GM12878 (cell line): ENCODE results near the gene PISD. TPM values are rescaled to one million over a fixed set of nuclear protein-coding genes. Genes with fewer than 3 reads are reported as not detected.

Source experiments
- ATAC-seq: fragments of 200-7000 bp; cut with Tn5 transposase; 3 replicates; pipeline ENCODE4 v1.9.1; 2020; ENCODE audit warnings: mild to moderate bottlenecking, moderate library complexity
- BruUV-seq: library from RNA; stranded (reverse); fragments of 400-500 nt; replicated peaks from 2 replicates; lab custom pipeline; 2021; lab: Mats Ljungman, UMichigan
- CTCF ChIA-PET: fragments of 300-600 bp; sonication (Branson Sonifier 250); formaldehyde crosslinking; extraction: SDS; loops from one replicate; lab custom pipeline; 2021; ENCODE audit warnings: inconsistent platforms; lab: Yijun Ruan, JAX
- POLR2A ChIA-PET: fragments of 350-600 bp; formaldehyde crosslinking; extraction: SDS; loops from one replicate; lab custom pipeline; 2021; ENCODE audit warnings: inconsistent platforms; lab: Charles Lee
- RAD21 ChIA-PET: fragments of 300-600 bp; sonication (Branson Sonifier 250); formaldehyde crosslinking; loops from one replicate; lab custom pipeline; 2023; ENCODE audit warnings: antibody characterized with exemption; ENCODE audit not compliant: unreplicated experiment; lab: Charles Lee
- SMC1A ChIA-PET: fragments of 300-600 bp; sonication (Branson Sonifier 250); formaldehyde crosslinking; loops from one replicate; lab custom pipeline; 2023; ENCODE audit not compliant: unreplicated experiment, uncharacterized antibody; lab: Charles Lee
- DNase-seq: peaks from one replicate; pipeline ENCODE4 v3.0.0-alpha.2; 2011; ENCODE audit warnings: low read depth, low spot score
- FAIRE-seq: peaks from 3 replicates; lab custom pipeline; 2011; peaks lifted over from hg19 to GRCh38; lab: Jason Lieb, UNC
- H2AFZ ChIP-seq: 2 replicates; pipeline ENCODE4 v1.6.0; 2011; ENCODE audit warnings: low read depth, low read length, control low read depth; ENCODE audit not compliant: control insufficient read depth
- H3K27ac ChIP-seq: 2 replicates; pipeline ENCODE4 v1.5.1; 2011; ENCODE audit warnings: control low read depth; ENCODE audit not compliant: control insufficient read depth, insufficient read depth
- H3K27me3 ChIP-seq, 2 experiments: replicated peaks in 1 of 2; 2 replicates each; pipeline versions ENCODE4 v1.6.0 to v1.6.1; 2011; ENCODE audit warnings: low read length in 1 of 2; ENCODE audit not compliant: control insufficient read depth in 2 of 2, insufficient read depth in 2 of 2
- H3K36me3 ChIP-seq, 2 experiments: 2 replicates each; pipeline ENCODE4 v1.5.1; 2011; ENCODE audit warnings: low read length in 1 of 2; ENCODE audit not compliant: control insufficient read depth in 2 of 2, insufficient read depth in 2 of 2
- H3K4me1 ChIP-seq: 2 replicates; pipeline ENCODE4 v1.6.1; 2011; ENCODE audit warnings: mild to moderate bottlenecking, low read length, moderate library complexity, mixed read lengths; ENCODE audit not compliant: control insufficient read depth, insufficient read depth
- H3K4me2 ChIP-seq: 2 replicates; pipeline ENCODE4 v1.6.0; 2011; ENCODE audit warnings: control low read depth; ENCODE audit not compliant: control insufficient read depth, insufficient read depth
- H3K4me3 ChIP-seq: fragments of 200-600 bp; sonication (generic); 2 replicates; pipeline ENCODE4 v1.5.1; 2016
- H3K79me2 ChIP-seq: 2 replicates; pipeline ENCODE4 v1.6.0; 2011; ENCODE audit warnings: low read length; ENCODE audit not compliant: control insufficient read depth, insufficient read depth
- H3K9ac ChIP-seq: 2 replicates; pipeline ENCODE4 v1.8.0; 2011; ENCODE audit warnings: low read length, control low read depth, mixed read lengths; ENCODE audit not compliant: control insufficient read depth, insufficient read depth
- H3K9me3 ChIP-seq: replicated peaks from 3 replicates; pipeline ENCODE4 v1.5.1; 2011; ENCODE audit warnings: mild to moderate bottlenecking, low read length; ENCODE audit not compliant: control insufficient read depth, insufficient read depth
- H4K20me1 ChIP-seq: 2 replicates; pipeline ENCODE4 v1.6.0; 2011; ENCODE audit not compliant: control insufficient read depth, insufficient read depth
- CEBPB ChIP-seq, 2 experiments: fragments of 150-350 bp in 1 of 2; IDR thresholded peaks; 2 replicates each; pipeline ENCODE4 v1.6.1; 2012 to 2014; ENCODE audit warnings: low read depth in 2 of 2, low read length in 2 of 2, borderline replicate concordance in 1 of 2, inconsistent platforms in 1 of 2
- HCFC1 ChIP-seq: fragments of 150-350 bp; IDR thresholded peaks from 2 replicates; pipeline ENCODE4 v1.6.1; 2014; ENCODE audit warnings: low read length
- IKZF2 ChIP-seq, 2 experiments: fragments of 450-650 bp; IDR thresholded peaks; 2 replicates each; pipeline ENCODE4 v1.6.1; 2017; ENCODE audit warnings: mild to moderate bottlenecking in 2 of 2, moderate library complexity in 2 of 2
- NFXL1 ChIP-seq: fragments of 450-650 bp; IDR thresholded peaks from 2 replicates; pipeline ENCODE4 v1.6.1; 2017; ENCODE audit warnings: antibody characterized with exemption, mild to moderate bottlenecking, borderline replicate concordance
- RBBP5 ChIP-seq: fragments of 200-600 bp; sonication (generic); conservative IDR thresholded peaks from 2 replicates; pipeline ENCODE4 v1.6.1; 2016
- RCOR1 ChIP-seq: conservative IDR thresholded peaks from 2 replicates; pipeline ENCODE4 v1.6.1; 2012; ENCODE audit warnings: low read depth, low read length, improper control_type of control experiment
- RFX5 ChIP-seq: IDR thresholded peaks from 2 replicates; pipeline ENCODE4 v1.6.1; 2011; ENCODE audit warnings: low read depth, low read length, improper control_type of control experiment
- SMAD5 ChIP-seq: IDR thresholded peaks from 2 replicates; pipeline ENCODE4 v1.6.1; 2016; ENCODE audit warnings: antibody characterized with exemption, low read depth
- TCF3 ChIP-seq: IDR thresholded peaks from 2 replicates; pipeline ENCODE4 v1.6.1; 2012; ENCODE audit warnings: low read depth, mild to moderate bottlenecking, low read length, borderline replicate concordance; ENCODE audit not compliant: insufficient read depth
- ZBED1 ChIP-seq: IDR thresholded peaks from 2 replicates; pipeline ENCODE4 v1.6.1; 2016; ENCODE audit warnings: borderline replicate concordance
- WGBS: methylation state at CpG from one replicate; pipeline ENCODE4 v1.1.6; 2016; ENCODE audit warnings: low lambda C conversion rate; ENCODE audit not compliant: insufficient replicate concordance, insufficient coverage; ENCODE audit errors: missing lambda C conversion rate; 5-methylcytosine and 5-hydroxymethylcytosine counted together
- in situ Hi-C: fragments of 300-500 bp; cut with MboI; formaldehyde crosslinking; loops from 9 replicates; pipeline ENCODE4 v1.14.3; 2018; ENCODE audit warnings: mixed read lengths
- intact Hi-C: fragments of 100-400 bp; cut with micrococcal nuclease; formaldehyde crosslinking; loops from one replicate; pipeline ENCODE4 v1.14.2; 2022; ENCODE audit not compliant: unreplicated experiment
- polyA plus RNA-seq, 11 experiments: library from polyadenylated mRNA; depleted of rRNA in 4 of 11; unstranded in 6 of 11; stranded (reverse) in 5 of 11; fragments of >200 nt; fragmentation: Nextera tagmentation in 4 of 11; fragmentation: Illumina TruSeq in 1 of 11; extraction: Ambion mirVana in 4 of 11; extraction: Trizol in 1 of 11; gene quantifications; 1 replicate in 1 of 11; 2 replicates in 10 of 11; pipeline versions ENCODE4 v1.2.1 to v1.2.3, GENCODE V29; 2011 to 2016; ENCODE audit warnings: inconsistent platforms in 2 of 11, missing spikeins in 2 of 11, low read depth in 1 of 11
- total RNA-seq, 4 experiments: library from RNA; depleted of rRNA in 3 of 4; stranded (reverse); fragments of >200 nt in 3 of 4; fragmentation: Illumina TruSeq in 1 of 4; extraction: Trizol in 1 of 4; gene quantifications; 2 replicates each; pipeline versions ENCODE4 v1.2.1 to v1.2.3, GENCODE V29; 2013 to 2021
- TF ChIP-seq, protein P1 (sequence below): IDR thresholded peaks from 2 replicates; pipeline ENCODE4 v1.6.1; 2012; ENCODE audit warnings: improper control_type of control experiment, low read depth, low read length; ENCODE audit not compliant: insufficient replicate concordance
- TF ChIP-seq, protein P2 (sequence below): fragments of 450-650 bp; IDR thresholded peaks from 2 replicates; pipeline ENCODE4 v1.6.1; 2016; ENCODE audit warnings: mild to moderate bottlenecking

The PISD gene
- total and polyA plus RNA-seq, 10 of the 15 experiments (the other 5 are each of a cell fraction or from before 2014, with no cell fraction given), result 25.8 to 62.7 (median 45.8) TPM

DNA sequence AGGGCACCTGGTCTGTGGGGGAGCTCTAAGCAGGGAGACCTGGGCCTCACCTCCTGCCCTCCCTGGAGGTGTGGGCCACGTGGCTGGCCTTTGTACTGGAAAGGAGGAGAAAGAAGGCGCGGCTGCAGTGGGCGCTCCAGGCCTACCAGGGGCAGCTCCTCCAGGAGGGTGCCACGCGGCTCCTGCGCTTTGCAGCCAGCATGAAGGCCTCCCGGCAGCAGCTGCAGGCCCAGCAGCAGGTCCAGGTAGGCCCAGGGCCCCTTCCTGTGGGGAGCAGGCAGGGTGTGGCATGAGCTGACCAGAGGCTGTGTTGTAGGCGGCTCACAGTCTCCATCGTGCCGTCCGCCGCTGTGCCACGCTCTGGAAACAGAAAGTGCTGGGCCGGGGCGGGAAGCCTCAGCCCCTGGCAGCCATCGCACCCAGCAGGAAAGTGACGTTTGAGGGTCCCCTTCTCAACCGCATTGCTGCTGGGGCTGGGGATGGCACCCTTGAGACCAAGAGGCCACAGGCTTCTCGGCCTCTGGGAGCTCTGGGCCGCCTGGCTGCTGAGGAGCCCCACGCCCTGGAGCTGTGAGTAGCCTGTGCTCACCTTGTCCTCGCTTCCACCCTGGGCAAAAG, 48.6 kb downstream of the PISD start:
- ATAC-seq, result no peak
- WGBS, result 99% methylated on average over 21 of the region's 23 CpGs
- CTCF ChIA-PET, result interaction anchor here (1.6 kb wide), 1 partner anchor 21 kb away, joined by 4 read pairs; no protein-coding TSS in a partner anchor
- Histone ChIP-seq H3K4me2 (no peak overlapping the region), H3K9me3 (no peaks in the 10 kb centered on the region), H3K27ac (no peak overlapping the region), H3K4me3 (no peak overlapping the region), H3K36me3 (peaks cover 14 to 18% of the 10 kb centered on the region in 2 experiments; a peak in 3 of 4 replicates), H3K27me3 (no peaks in the 10 kb centered on the region), H4K20me1 (no peaks in the 10 kb centered on the region), H3K9ac (no peak overlapping the region), H2AFZ (no peak overlapping the region), H3K4me1 (peaks cover 16% of the 10 kb centered on the region), H3K79me2 (no peaks in the 10 kb centered on the region)
- SMC1A ChIA-PET, result interaction anchor here (1.1 kb wide), 1 partner anchor 52 kb away, joined by 3 read pairs; no protein-coding TSS in a partner anchor
- in situ Hi-C loops (no loop called here), intact Hi-C loops (no loop called here)
- FAIRE-seq, result no peak
- RAD21 ChIA-PET, result interaction anchor here (1.1 kb wide), 1 partner anchor 161 kb away, joined by 3 read pairs; no protein-coding TSS in a partner anchor
- no TSS peak for BruUV-seq
- POLR2A ChIA-PET, result interaction anchor here (0.6 kb wide), 1 partner anchor 50 kb away, joined by 3 read pairs; no protein-coding TSS in a partner anchor
- DNase-seq, result no peak
- TF ChIP-seq, protein P1, sequence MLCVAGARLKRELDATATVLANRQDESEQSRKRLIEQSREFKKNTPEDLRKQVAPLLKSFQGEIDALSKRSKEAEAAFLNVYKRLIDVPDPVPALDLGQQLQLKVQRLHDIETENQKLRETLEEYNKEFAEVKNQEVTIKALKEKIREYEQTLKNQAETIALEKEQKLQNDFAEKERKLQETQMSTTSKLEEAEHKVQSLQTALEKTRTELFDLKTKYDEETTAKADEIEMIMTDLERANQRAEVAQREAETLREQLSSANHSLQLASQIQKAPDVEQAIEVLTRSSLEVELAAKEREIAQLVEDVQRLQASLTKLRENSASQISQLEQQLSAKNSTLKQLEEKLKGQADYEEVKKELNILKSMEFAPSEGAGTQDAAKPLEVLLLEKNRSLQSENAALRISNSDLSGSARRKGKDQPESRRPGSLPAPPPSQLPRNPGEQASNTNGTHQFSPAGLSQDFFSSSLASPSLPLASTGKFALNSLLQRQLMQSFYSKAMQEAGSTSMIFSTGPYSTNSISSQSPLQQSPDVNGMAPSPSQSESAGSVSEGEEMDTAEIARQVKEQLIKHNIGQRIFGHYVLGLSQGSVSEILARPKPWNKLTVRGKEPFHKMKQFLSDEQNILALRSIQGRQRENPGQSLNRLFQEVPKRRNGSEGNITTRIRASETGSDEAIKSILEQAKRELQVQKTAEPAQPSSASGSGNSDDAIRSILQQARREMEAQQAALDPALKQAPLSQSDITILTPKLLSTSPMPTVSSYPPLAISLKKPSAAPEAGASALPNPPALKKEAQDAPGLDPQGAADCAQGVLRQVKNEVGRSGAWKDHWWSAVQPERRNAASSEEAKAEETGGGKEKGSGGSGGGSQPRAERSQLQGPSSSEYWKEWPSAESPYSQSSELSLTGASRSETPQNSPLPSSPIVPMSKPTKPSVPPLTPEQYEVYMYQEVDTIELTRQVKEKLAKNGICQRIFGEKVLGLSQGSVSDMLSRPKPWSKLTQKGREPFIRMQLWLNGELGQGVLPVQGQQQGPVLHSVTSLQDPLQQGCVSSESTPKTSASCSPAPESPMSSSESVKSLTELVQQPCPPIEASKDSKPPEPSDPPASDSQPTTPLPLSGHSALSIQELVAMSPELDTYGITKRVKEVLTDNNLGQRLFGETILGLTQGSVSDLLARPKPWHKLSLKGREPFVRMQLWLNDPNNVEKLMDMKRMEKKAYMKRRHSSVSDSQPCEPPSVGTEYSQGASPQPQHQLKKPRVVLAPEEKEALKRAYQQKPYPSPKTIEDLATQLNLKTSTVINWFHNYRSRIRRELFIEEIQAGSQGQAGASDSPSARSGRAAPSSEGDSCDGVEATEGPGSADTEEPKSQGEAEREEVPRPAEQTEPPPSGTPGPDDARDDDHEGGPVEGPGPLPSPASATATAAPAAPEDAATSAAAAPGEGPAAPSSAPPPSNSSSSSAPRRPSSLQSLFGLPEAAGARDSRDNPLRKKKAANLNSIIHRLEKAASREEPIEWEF, result no peak
- TF ChIP-seq, protein P2, sequence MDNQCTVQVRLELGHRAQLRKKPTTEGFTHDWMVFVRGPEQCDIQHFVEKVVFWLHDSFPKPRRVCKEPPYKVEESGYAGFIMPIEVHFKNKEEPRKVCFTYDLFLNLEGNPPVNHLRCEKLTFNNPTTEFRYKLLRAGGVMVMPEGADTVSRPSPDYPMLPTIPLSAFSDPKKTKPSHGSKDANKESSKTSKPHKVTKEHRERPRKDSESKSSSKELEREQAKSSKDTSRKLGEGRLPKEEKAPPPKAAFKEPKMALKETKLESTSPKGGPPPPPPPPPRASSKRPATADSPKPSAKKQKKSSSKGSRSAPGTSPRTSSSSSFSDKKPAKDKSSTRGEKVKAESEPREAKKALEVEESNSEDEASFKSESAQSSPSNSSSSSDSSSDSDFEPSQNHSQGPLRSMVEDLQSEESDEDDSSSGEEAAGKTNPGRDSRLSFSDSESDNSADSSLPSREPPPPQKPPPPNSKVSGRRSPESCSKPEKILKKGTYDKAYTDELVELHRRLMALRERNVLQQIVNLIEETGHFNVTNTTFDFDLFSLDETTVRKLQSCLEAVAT, result no peak
- no peak for TF ChIP-seq RCOR1
- TF ChIP-seq NFXL1, result no peak
- TF ChIP-seq RFX5, result no peak
- no peak for TF ChIP-seq RBBP5
- TF ChIP-seq TCF3, result no peak
- no peak for TF ChIP-seq SMAD5
- TF ChIP-seq CEBPB (IDR thresholded peaks at IDR 0.05; ENCODE audit: borderline replicate concordance in 1 of 2, low read depth in 2 of 2, low read length in 2 of 2), result no peak
- TF ChIP-seq IKZF2 (IDR thresholded peaks at IDR 0.05), result no peak
- TF ChIP-seq HCFC1, result no peak
- no peak for TF ChIP-seq ZBED1
